Activated CD8-positive, alpha-beta memory T cell treated with anti-CD3 and anti-CD28 coated beads, Interleukin-2, amount 50 U/mL, for 24 hours (primary cell): Measurements from ENCODE around the gene PIM3.

Experiments used
- DNase-seq: peaks from one replicate; pipeline ENCODE4 v3.0.0-alpha.2; 2020; ENCODE audit errors: extremely low read depth

Gene PIM3

GRCh38 chr22:49960159-49961004, at the start of gene PIM3:
Gene PIM3, plus strand, starts transcription at chr22:49960772. Its CDS starts 176 bp downstream, at chr22:49960948.
- DNase-seq: peak; percentile 70

GRCh38 chr22:49911881-49912625, 48.5 kb upstream of the PIM3 start:
- no peak for DNase-seq

- DNase-seq: no peak
Measured at GRCh38 chr22:49913026-49913425, 47.5 kb upstream of the PIM3 start.

GRCh38 chr22:49913446-49913845, 47.1 kb upstream of the PIM3 start:
- no peak for DNase-seq

- no peak for DNase-seq
Measured at GRCh38 chr22:49914256-49914655, 46.3 kb upstream of the PIM3 start.

- DNase-seq: no peak
Measured at GRCh38 chr22:49915610-49916009, 45.0 kb upstream of the PIM3 start.

GRCh38 chr22:49916831-49917230, 43.7 kb upstream of the PIM3 start:
- no peak for DNase-seq

GRCh38 chr22:49917974-49918910, 42.3 kb upstream of the PIM3 start, which contains the start of the genes ALG12 and CRELD2:
Gene ALG12, minus strand, starts transcription at chr22:49918438. Its CDS starts 4,673 bp downstream, at chr22:49913765.
Gene CRELD2, plus strand, starts transcription at chr22:49918634. Its CDS starts 136 bp downstream, at chr22:49918770.
- peak; percentile 86 for DNase-seq

GRCh38 chr22:49918911-49919881, 41.4 kb upstream of the PIM3 start:
- DNase-seq: no peak

GRCh38 chr22:49920859-49921258, 39.7 kb upstream of the PIM3 start:
- DNase-seq: no peak

- no peak for DNase-seq
Measured at GRCh38 chr22:49921508-49922278, 38.9 kb upstream of the PIM3 start.

- DNase-seq: no peak
Measured at GRCh38 chr22:49922484-49922883, 38.1 kb upstream of the PIM3 start.

- DNase-seq: no peak
Measured at GRCh38 chr22:49922926-49923325, 37.6 kb upstream of the PIM3 start.

- DNase-seq: no peak
Measured at GRCh38 chr22:49923445-49923844, 37.1 kb upstream of the PIM3 start.

- DNase-seq: no peak
Measured at GRCh38 chr22:49924113-49924833, 36.3 kb upstream of the PIM3 start.

- peak; percentile 31 for DNase-seq
Measured at GRCh38 chr22:49925525-49926128, 34.9 kb upstream of the PIM3 start.

- DNase-seq: no peak
Measured at GRCh38 chr22:49926916-49927315, 33.7 kb upstream of the PIM3 start.

- no peak for DNase-seq
Measured at GRCh38 chr22:49927483-49928184, 32.9 kb upstream of the PIM3 start.
